Right lobe of liver (tissue), 4 donors: ENCODE measurements around the gene ELL.

Source experiments
- CTCF ChIP-seq, 4 donors: fragments of 200-600 bp in 3 of 4; fragments of 450-650 bp in 1 of 4; IDR thresholded peaks; one replicate each; pipeline versions ENCODE4 v1.5.1 to v1.8.0; 2016 to 2022; ENCODE audit warnings: antibody characterized with exemption in 4 of 4, mild to moderate bottlenecking in 2 of 4
- POLR2A ChIP-seq: fragments of 450-650 bp; IDR thresholded peaks from one replicate; pipeline ENCODE4 v1.6.1; 2017; ENCODE audit warnings: antibody characterized with exemption, mild to moderate bottlenecking
- donor health status: DM: no; HTN: no; CAD: no.
- donor health status: DM: no; HTN: no; CAD: no.
- donor health status: DM: no; HTN: yes; CAD: no.

- TF ChIP-seq CTCF (IDR thresholded peaks at IDR 0.05) (peak; percentile 82 to 88 (median 86)), POLR2A (peak; percentile 11)
Observed at GRCh38 chr19:18469069-18469846, 52.6 kb downstream of the ELL start.
